Ishikawa (cell line): ENCODE data around the gene ATRNL1.

Experiments
- CEBPB ChIP-seq: IDR thresholded peaks from 2 replicates; pipeline ENCODE4 v1.6.1; 2012
- CREB1 ChIP-seq: IDR thresholded peaks from 2 replicates; pipeline ENCODE4 v1.6.1; 2012; ENCODE audit warnings: low read depth
- EGR1 ChIP-seq: IDR thresholded peaks from 2 replicates; pipeline ENCODE4 v1.6.1; 2012
- EP300 ChIP-seq: IDR thresholded peaks from 2 replicates; pipeline ENCODE4 v1.6.1; 2012; ENCODE audit warnings: borderline replicate concordance
- FOXM1 ChIP-seq: IDR thresholded peaks from 2 replicates; pipeline ENCODE4 v1.6.1; 2012; ENCODE audit warnings: low read depth, borderline replicate concordance
- NFIC ChIP-seq: IDR thresholded peaks from 2 replicates; pipeline ENCODE4 v1.6.1; 2012
- RAD21 ChIP-seq: IDR thresholded peaks from 2 replicates; pipeline ENCODE4 v1.6.1; 2012; ENCODE audit warnings: low read depth
- TAF1 ChIP-seq: IDR thresholded peaks from 2 replicates; pipeline ENCODE4 v1.6.1; 2012; ENCODE audit warnings: low read depth, mild to moderate bottlenecking
- TCF12 ChIP-seq: IDR thresholded peaks from 2 replicates; pipeline ENCODE4 v1.6.1; 2012; ENCODE audit warnings: low read depth
- TEAD4 ChIP-seq: IDR thresholded peaks from 2 replicates; pipeline ENCODE4 v1.6.1; 2012
- YY1 ChIP-seq: IDR thresholded peaks from 2 replicates; pipeline ENCODE4 v1.6.1; 2012; ENCODE audit warnings: low read depth
- ZBTB7A ChIP-seq: IDR thresholded peaks from 2 replicates; pipeline ENCODE4 v1.6.1; 2012; ENCODE audit warnings: low read depth
- TF ChIP-seq, protein P1 (sequence below): IDR thresholded peaks from 2 replicates; pipeline ENCODE4 v1.6.1; 2012
- TF ChIP-seq, protein P2 (sequence below): IDR thresholded peaks from 2 replicates; pipeline ENCODE4 v1.6.1; 2012
- TF ChIP-seq, protein P3 (sequence below): IDR thresholded peaks from 2 replicates; pipeline ENCODE4 v1.6.1; 2012; ENCODE audit warnings: low read depth, mild to moderate bottlenecking

The ATRNL1 gene

DNA sequence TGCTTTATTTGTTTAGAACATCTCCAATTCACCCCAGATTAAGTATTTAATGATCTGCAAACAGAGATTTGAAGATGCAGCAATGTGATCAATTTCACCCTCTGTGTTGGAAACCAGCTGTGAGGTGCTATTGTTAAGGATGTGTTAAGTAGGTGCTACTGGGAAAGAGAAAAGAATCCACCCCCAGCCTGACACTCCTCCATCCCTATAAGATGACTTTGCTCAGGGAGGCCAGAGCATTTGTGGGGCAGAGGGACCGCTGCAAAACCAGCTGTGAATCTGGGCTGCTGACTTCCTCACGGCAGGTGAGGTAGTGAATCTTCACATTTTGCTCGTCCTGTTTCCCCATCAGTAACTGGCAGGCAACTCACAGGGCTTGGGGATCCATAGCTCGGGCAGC is 882.3 kb downstream of the ATRNL1 start:
- no peak for TF ChIP-seq YY1
- TF ChIP-seq CEBPB = no peak
- no peak for TF ChIP-seq EP300
- TF ChIP-seq, protein P1, sequence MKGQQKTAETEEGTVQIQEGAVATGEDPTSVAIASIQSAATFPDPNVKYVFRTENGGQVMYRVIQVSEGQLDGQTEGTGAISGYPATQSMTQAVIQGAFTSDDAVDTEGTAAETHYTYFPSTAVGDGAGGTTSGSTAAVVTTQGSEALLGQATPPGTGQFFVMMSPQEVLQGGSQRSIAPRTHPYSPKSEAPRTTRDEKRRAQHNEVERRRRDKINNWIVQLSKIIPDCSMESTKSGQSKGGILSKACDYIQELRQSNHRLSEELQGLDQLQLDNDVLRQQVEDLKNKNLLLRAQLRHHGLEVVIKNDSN = no peak
- no peak for TF ChIP-seq NFIC
- TF ChIP-seq CREB1 = no peak
- TF ChIP-seq, protein P2, sequence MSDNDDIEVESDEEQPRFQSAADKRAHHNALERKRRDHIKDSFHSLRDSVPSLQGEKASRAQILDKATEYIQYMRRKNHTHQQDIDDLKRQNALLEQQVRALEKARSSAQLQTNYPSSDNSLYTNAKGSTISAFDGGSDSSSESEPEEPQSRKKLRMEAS = no peak
- TF ChIP-seq TEAD4 = no peak
- TF ChIP-seq EGR1 = no peak
- TF ChIP-seq FOXM1 = no peak

DNA sequence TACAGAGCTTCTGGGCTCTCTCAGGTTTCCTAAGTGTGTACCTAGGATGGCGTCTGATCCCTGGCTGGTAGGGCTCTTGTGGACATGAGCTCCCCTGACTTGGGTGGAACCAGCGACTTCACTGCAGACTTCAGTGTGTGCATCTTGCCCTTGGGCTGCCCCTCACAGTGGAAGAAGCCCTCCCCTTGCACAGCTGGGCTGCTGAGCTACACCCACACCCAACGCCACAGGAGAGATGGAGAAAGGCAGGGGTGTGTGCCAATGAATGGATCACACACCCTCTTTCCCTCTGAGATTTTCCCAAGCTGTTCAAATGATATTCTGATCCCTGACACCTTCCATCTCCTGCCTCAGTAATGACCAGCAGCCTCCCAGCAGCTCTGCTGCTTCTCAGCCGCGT is 883.2 kb downstream of the ATRNL1 start:
- TF ChIP-seq, protein P3, sequence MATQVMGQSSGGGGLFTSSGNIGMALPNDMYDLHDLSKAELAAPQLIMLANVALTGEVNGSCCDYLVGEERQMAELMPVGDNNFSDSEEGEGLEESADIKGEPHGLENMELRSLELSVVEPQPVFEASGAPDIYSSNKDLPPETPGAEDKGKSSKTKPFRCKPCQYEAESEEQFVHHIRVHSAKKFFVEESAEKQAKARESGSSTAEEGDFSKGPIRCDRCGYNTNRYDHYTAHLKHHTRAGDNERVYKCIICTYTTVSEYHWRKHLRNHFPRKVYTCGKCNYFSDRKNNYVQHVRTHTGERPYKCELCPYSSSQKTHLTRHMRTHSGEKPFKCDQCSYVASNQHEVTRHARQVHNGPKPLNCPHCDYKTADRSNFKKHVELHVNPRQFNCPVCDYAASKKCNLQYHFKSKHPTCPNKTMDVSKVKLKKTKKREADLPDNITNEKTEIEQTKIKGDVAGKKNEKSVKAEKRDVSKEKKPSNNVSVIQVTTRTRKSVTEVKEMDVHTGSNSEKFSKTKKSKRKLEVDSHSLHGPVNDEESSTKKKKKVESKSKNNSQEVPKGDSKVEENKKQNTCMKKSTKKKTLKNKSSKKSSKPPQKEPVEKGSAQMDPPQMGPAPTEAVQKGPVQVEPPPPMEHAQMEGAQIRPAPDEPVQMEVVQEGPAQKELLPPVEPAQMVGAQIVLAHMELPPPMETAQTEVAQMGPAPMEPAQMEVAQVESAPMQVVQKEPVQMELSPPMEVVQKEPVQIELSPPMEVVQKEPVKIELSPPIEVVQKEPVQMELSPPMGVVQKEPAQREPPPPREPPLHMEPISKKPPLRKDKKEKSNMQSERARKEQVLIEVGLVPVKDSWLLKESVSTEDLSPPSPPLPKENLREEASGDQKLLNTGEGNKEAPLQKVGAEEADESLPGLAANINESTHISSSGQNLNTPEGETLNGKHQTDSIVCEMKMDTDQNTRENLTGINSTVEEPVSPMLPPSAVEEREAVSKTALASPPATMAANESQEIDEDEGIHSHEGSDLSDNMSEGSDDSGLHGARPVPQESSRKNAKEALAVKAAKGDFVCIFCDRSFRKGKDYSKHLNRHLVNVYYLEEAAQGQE = no peak

DNA sequence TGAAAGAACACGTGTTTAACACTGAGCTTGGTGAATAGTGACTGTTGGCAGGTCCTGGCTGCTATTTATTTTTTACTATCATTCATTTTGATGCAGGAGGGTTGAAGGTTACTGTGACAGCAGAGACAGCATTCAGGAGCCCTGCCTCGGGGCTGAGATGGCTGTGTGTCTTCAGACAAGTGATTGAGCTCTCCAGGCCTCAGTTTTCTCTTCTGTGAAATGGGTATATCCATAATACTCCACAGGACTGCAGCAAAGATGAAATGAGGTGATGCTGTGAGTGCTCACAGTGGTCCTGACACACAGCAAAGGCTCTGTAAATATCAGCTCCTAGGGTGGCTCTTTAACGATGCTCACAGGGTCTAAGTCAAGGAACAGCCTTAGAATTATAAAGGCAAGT is 884.7 kb downstream of the ATRNL1 start:
- no peak for TF ChIP-seq FOXM1
- TF ChIP-seq CREB1 = no peak
- no peak for TF ChIP-seq ZBTB7A
- no peak for TF ChIP-seq CEBPB
- no peak for TF ChIP-seq NFIC
- TF ChIP-seq TCF12 = no peak
- TF ChIP-seq, protein P2 = no peak
- TF ChIP-seq EP300 = no peak
- TF ChIP-seq TEAD4 = no peak
- TF ChIP-seq, protein P3 = no peak
- no peak for TF ChIP-seq EGR1

DNA sequence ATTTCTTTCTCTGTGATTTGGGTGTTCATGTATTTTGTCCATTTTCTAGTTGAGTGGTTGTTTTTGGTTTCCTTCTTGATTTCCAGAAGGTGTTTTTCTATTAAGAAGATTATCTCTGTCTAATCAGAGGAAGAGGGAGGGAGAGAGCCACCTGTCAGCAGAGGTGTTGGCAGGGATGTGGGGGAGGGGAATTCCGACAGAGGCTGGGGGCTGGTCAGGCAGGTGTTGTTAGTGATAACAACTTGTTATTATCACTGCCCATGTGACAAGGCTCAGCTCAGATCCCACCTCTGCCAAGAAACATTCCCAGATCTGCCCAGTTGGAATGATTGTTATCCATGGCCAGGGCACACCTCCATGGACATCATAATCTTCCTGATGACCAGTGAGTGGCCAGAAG is 886.4 kb downstream of the ATRNL1 start:
- no peak for TF ChIP-seq RAD21
- TF ChIP-seq, protein P1 = no peak
- no peak for TF ChIP-seq CEBPB
- TF ChIP-seq ZBTB7A = no peak
- TF ChIP-seq NFIC = no peak
- TF ChIP-seq EP300 = no peak
- no peak for TF ChIP-seq TEAD4
- TF ChIP-seq YY1 = no peak
- no peak for TF ChIP-seq CREB1
- TF ChIP-seq, protein P3 = no peak
- TF ChIP-seq TCF12 = no peak
- TF ChIP-seq TAF1 = no peak
- TF ChIP-seq FOXM1 = no peak
- TF ChIP-seq, protein P2 = no peak
- TF ChIP-seq EGR1 = no peak

DNA sequence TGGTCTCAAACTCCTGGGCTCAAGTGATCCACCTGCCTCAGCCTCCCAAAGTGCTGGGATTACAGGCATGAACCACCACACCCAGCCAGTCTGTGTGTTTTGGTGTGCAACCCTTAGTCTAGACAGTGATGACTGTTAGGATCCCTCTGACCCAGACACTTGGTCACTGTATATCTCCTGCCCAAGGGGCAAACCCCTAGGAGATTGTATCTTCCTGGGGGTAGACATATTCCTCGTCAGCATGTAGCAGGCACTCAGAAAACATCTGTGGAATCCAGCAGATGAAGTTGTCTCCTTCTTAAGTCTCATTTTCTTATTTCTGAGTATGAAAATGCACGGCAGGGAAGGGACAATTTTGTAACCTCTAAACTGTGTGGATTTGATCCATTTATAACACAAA is 887.3 kb downstream of the ATRNL1 start:
- TF ChIP-seq, protein P1 = no peak
- TF ChIP-seq ZBTB7A = no peak
- TF ChIP-seq TAF1 = no peak
- no peak for TF ChIP-seq EGR1
- no peak for TF ChIP-seq NFIC
- TF ChIP-seq CEBPB = no peak
- TF ChIP-seq TCF12 = no peak
- TF ChIP-seq CREB1 = no peak
- TF ChIP-seq, protein P3 = no peak
- no peak for TF ChIP-seq TEAD4
- TF ChIP-seq EP300 = no peak
- TF ChIP-seq YY1 = no peak
- TF ChIP-seq FOXM1 = no peak
- no peak for TF ChIP-seq RAD21
- TF ChIP-seq, protein P2 = no peak
